ENCODE measurements around the gene TRIM34.
"Not testable (repeated sequence)": the region's sequence is repeated elsewhere in the genome, so short reads cannot be mapped to it uniquely, and the experiment has no call there.

The TRIM34 gene

DNA sequence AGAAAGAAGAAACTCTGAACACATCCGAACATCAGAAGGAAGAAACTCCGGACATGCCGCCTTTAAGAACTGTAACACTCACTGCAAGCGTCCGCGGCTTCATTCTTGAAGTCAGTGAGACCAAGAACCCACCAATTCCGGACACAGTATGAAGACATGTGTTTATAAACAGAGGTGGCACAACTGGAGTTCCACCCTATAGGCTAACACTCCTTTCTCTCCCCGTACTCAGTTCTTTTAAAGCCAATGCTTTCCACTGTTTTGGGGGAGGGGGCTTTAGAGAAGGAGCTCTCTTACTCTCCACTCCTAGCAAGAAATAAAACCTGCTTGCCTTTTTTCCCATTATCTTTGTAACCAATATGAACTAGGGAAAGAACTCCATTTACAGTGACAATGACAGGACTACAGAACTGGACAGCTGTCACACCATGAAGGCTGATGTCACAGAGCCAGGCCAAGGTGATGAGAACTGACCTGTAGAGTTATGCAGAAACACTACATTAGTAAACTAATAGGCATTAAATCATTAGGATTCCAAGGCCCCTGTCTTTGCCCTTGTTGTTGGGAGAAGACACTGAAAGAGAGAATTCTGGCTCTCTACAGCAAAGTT lies 59.3 kb downstream of the TRIM34 start:
- DNase-seq (ENCODE audit: low spot score): no peak

DNA sequence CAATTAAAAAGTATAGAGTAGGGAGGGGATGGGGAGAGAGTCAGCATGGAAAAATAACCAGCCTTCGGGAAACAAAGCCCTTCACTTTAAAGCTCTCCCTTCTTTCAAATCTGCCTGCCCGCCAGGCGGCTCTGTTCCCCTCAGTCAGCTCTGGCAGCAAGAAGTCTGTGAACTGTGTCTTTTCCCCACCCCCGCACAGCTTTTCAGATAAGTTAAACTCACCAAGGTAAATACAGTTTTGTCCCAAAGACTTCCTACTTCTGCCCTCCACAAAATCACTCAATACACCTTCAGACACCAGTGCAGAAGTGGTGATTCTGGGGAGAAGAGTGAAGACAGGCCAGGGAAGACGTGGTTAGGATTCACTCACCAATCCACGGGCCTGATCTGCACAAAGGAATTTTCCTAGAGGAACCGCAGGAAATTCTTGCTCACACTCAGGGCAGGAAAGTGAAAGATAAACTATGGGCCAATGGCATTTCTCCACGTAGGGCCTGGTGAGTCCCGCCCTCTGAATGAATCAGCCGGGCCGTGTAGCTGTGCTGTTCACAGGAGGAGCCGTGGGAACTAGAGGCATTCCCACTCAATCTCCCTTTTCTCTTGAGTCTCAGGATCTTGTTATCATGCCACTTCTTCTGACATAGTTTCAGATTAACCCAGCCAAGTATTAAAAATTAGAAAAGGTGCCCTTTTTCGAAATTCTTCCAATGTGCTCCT lies 60.0 kb downstream of the TRIM34 start, which contains the start of gene TRIM5:
TRIM5 (minus strand) TSS at position 429 of the 717 bp plus-strand sequence. CDS start 4,897 bp downstream, outside the sequence.
- peak; percentile 84 for DNase-seq (ENCODE audit: low spot score)

DNA sequence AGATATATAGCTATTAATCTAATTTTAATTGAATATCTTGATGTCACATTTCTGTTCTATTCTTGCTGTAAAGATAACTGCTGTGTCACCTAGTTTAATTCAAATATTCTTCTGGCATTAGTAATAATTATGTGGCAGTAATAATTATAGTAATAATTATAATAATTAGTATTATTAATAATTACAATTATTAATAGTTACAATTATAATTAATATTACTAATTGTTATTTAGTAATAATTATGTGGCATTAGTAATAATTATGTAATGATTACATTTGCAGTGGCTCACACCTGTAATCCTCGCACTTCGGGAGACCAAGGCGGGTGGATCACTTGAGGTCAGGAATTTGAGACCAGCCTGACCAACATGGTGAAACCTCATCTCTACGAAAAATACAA lies 61.6 kb downstream of the TRIM34 start:
- no peak for DNase-seq (ENCODE audit: low spot score)

DNA sequence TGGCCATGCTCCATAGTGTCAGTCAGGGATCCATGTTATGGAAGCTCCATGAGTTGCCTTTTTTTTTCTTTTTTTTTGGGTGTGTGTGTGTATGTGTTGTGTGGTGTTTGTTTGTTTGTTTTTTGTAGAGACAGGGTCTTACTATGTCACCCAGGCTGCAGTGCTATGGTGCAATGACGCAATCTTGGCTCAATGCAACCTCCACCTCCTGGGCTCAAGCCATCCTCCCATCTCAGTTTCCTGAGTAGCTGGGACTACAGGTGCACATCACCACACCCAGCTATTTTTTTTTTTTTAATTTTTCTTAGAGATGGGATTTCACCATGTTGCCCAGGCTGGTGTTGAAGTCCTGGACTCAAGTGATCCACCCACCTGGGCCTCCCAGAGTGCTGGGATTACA lies 63.7 kb downstream of the TRIM34 start:
- no peak for DNase-seq (ENCODE audit: low spot score)

DNA sequence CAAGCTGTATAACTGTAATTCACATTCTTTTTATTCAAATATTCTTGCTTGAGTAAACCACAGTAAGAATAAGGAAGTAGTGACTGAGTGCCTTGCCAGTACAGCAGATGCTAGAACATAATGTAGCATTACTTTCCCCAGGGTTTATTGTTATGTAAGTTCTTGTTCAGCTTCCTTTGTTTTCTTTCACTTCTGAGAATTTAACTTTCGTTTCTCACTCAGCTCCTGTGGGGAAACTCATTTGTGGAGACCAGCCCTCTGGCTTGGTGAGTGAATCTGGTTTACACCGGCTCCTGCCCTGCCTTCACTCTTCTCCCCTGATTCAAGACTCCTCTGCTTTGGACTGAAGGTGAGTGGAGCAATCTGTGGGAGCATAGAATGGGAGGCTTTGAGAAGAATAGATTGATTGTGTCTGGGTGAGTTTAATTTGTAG lies 64.8 kb downstream of the TRIM34 start, which contains the start of gene TRIM22:
TRIM22 (plus strand) TSS at position 240 of the 433 bp plus-strand sequence. CDS start 6,443 bp downstream, outside the sequence.
- DNase-seq (ENCODE audit: low spot score): peak; percentile 81

DNA sequence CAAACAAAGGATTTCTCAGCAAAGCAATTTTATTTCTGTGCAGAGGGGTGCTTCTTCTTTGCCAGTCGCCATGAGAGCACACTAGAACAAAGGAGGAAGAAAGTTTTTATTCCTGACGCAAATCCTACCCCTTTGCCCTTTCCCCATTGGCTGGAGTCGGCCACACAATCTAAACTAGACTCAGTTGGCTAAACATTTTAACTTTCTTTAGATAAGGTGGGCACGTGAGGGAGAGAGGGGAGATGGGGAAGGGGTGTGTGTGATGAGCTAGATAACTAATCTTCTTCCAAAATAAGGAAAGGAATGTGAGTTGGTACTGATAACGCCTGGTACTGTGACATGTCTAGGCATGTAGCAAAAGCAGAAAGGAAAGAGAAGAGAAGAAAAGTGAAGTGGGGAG lies 65.4 kb downstream of the TRIM34 start:
- DNase-seq (ENCODE audit: low spot score): no peak

DNA sequence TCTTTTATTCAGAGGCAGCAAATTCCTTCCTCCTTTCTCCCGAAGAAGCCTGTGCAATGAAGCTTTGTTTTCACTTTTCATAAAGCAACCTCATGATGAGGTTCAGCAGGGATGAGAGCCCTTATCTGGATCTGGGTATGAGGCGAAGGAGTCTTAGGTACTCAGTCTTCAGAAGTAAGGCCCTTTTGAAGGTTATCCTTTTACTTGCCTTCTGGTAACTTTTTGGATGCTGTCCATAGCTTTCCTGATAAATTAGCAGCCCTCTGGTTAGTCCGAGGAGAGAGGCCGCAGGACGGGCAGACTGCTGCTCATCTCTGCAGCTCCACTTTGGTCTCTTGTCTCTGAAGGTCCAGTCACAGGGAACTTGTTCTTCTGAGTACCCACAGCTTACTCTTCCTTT lies 65.9 kb downstream of the TRIM34 start:
- no peak for DNase-seq (ENCODE audit: low spot score)

DNA sequence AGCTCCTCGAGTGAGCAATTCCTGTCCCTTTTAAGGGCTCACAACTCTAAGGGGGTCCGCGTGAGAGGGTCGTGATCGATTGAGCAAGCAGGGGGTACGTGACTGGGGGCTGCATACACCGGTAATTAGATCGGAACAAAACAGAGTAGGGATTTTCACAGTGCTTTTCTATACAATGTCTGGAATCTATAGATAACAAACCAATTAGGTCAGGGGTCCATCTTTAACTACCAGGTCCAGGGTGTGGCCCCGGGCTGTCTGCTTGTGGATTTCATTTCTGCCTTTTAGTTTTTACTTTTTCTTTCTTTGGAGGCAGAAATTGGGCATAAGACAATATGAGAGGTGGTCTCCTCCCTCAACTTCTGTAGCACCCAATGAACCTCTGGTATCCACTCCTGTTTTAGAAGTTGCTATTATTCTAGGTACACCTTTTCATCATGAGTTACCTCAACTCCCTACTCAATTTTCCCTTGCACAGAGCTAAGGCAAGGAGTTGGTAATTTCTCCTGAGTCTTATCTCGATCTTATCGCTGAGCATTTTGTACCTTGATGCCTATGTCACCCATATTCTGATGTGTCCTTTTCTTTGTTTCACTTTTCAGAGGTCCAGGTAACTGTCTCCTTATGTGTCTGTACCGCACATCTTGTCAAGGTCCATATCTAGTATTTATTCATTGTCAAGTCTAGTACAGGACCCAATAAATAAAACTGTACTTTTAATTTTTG lies 66.6 kb downstream of the TRIM34 start:
- DNase-seq (ENCODE audit: low spot score): not testable (repeated sequence)

DNA sequence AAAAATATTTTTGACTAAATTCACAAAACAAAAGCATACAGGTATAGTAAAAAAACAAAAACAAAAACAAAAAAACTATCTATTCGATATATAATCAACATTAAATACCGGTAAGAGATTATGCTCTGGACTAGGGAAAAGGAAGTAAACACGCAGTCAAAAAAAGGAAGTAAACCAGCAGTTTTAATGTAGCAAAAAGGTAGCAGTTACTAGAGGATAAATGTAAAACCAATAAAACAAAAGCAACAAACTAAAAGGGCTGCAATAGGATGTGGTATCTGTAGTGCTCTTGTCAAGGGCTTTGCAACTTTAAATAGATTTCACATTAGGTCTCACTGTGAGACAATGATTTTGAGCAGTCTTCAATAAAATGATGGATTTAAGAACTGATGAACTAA lies 67.2 kb downstream of the TRIM34 start:
- DNase-seq (ENCODE audit: low spot score): no peak
